Mesendoderm (in vitro differentiated cells): Measurements from ENCODE around the gene ARAP1.

Source experiments
- DNase-seq: peaks from one replicate; pipeline ENCODE4 v3.0.0; 2013
- H2AK5ac ChIP-seq: 2 replicates; pipeline ENCODE4 v1.6.1; 2013; ENCODE audit warnings: low read length, inconsistent platforms
- H2BK120ac ChIP-seq: 2 replicates; pipeline ENCODE4 v1.6.1; 2013; ENCODE audit warnings: low read depth, mild to moderate bottlenecking, low read length, moderate library complexity, mixed read lengths
- H2BK15ac ChIP-seq: replicated peaks from 2 replicates; pipeline ENCODE4 v1.6.1; 2013; ENCODE audit warnings: low read depth, mild to moderate bottlenecking, moderate library complexity
- H2BK5ac ChIP-seq: 2 replicates; pipeline ENCODE4 v1.6.1; 2013; ENCODE audit warnings: low read length, inconsistent platforms
- H3K18ac ChIP-seq: 2 replicates; pipeline ENCODE4 v1.6.1; 2013; ENCODE audit warnings: mild to moderate bottlenecking, low read length, mixed read lengths
- H3K23ac ChIP-seq: one replicate; pipeline ENCODE4 v1.6.1; 2013; ENCODE audit warnings: low read length
- H3K27ac ChIP-seq: 2 replicates; pipeline ENCODE4 v1.5.1; 2013; ENCODE audit warnings: low read depth, mild to moderate bottlenecking, inconsistent platforms, low read length, moderate library complexity
- H3K27me3 ChIP-seq: 2 replicates; pipeline ENCODE4 v1.6.1; 2013; ENCODE audit warnings: low read length, control low read depth, mild to moderate bottlenecking, inconsistent platforms; ENCODE audit not compliant: insufficient read depth, poor library complexity
- H3K36me3 ChIP-seq: 2 replicates; pipeline ENCODE4 v1.6.1; 2013; ENCODE audit warnings: low read length, inconsistent platforms; ENCODE audit not compliant: control insufficient read depth, insufficient read depth
- H3K4ac ChIP-seq: one replicate; pipeline ENCODE4 v1.6.1; 2013; ENCODE audit warnings: low read depth, mild to moderate bottlenecking, low read length, moderate library complexity
- H3K4me1 ChIP-seq: 2 replicates; pipeline ENCODE4 v1.6.1; 2013; ENCODE audit warnings: low read depth, low read length, inconsistent platforms; ENCODE audit not compliant: control insufficient read depth
- H3K4me2 ChIP-seq: 2 replicates; pipeline ENCODE4 v1.6.1; 2013; ENCODE audit warnings: low read length
- H3K4me3 ChIP-seq: 2 replicates; pipeline ENCODE4 v1.5.1; 2013; ENCODE audit warnings: mild to moderate bottlenecking, low read length
- H3K56ac ChIP-seq: one replicate; pipeline ENCODE4 v1.6.1; 2013; ENCODE audit warnings: low read length
- H3K79me1 ChIP-seq: 2 replicates; pipeline ENCODE4 v1.6.1; 2013; ENCODE audit warnings: low read length, inconsistent platforms
- H3K79me2 ChIP-seq: 2 replicates; pipeline ENCODE4 v1.6.1; 2013; ENCODE audit warnings: mild to moderate bottlenecking, low read length; ENCODE audit not compliant: control insufficient read depth, insufficient read depth
- H3K9ac ChIP-seq: 2 replicates; pipeline ENCODE4 v1.6.1; 2013; ENCODE audit warnings: low read length, inconsistent platforms
- H4K5ac ChIP-seq: one replicate; pipeline ENCODE4 v1.6.1; 2013; ENCODE audit warnings: low read length
- H4K8ac ChIP-seq: one replicate; pipeline ENCODE4 v1.6.1; 2013; ENCODE audit warnings: low read depth, mild to moderate bottlenecking, control low read depth, low read length, moderate library complexity
- WGBS: extraction: QIAGEN DNeasy Blood & Tissue Kit; methylation state at CpG from one replicate; pipeline ENCODE4 v1.1.7; 2013; ENCODE audit warnings: low lambda C conversion rate, missing lambda C conversion rate; ENCODE audit not compliant: insufficient coverage; ENCODE audit errors: extremely low coverage; 5-methylcytosine and 5-hydroxymethylcytosine counted together

The ARAP1 gene

DNA sequence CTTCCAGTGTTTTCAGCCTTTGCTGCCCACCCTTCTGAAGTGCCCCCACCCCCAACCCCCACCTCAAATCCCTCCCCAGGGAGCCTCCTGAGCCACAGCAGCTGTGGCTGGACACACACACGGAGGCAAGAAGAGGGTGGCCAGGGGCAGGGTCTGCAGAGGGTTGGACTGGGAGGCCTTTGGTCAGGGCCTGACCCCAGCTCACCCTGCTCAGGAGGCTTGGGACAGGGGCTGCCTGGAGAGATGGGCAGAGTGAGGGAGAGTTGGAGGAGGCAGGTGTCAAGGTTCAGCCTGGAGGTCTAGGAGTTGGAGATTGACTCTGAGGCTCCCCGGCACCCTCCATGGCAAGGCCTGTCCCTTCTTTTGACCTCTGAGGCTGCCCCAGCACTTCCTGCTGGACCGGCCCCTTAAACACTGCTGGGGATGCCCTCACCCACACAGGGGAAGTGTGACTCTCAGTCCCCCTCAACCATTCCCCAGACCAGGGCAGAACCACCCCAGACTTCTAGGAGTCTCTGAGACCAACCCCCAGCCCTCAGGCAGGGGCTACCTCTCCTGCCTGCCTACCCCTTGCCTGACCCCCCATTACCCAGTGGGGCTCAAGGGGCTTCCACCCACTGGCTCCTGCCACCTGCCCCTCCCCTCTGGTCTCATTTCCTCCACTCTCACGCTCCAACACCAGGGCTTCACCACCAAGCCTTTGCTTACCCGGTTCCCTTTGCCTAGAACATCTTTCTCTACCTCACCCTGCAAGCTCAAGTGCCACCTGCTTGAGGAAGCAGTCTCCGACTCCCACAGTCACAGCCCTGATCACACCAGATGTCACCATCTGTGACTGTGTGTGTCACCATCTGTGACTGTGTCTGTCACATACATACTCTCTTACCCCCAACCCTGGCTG lies 8.6 kb downstream of the ARAP1 start:
- peaks cover 65% of the 10 kb centered on the region for H3K79me2 ChIP-seq
- WGBS = no CpG with 5 or more reads among the region's 6 CpGs
- no peak overlapping the region for H3K18ac ChIP-seq
- H3K56ac ChIP-seq = no peak overlapping the region
- H3K4me2 ChIP-seq = no peak overlapping the region
- no peak overlapping the region for H3K9ac ChIP-seq
- H3K79me1 ChIP-seq = peaks cover 50% of the 10 kb centered on the region
- no peaks in the 10 kb centered on the region for H3K27me3 ChIP-seq
- H3K4ac ChIP-seq = no peak overlapping the region
- no peak overlapping the region for H2BK15ac ChIP-seq
- H3K36me3 ChIP-seq = no peaks in the 10 kb centered on the region
- H3K4me1 ChIP-seq = peaks cover 33% of the 10 kb centered on the region
- no peak overlapping the region for H3K23ac ChIP-seq
- no peak overlapping the region for H4K8ac ChIP-seq
- no peak overlapping the region for H2BK120ac ChIP-seq
- peak overlapping the region; percentile 75 for H2AK5ac ChIP-seq
- no peak overlapping the region for H4K5ac ChIP-seq
- no peak for DNase-seq
- H3K4me3 ChIP-seq = no peak overlapping the region
- no peak overlapping the region for H3K27ac ChIP-seq
- H2BK5ac ChIP-seq = no peak overlapping the region

DNA sequence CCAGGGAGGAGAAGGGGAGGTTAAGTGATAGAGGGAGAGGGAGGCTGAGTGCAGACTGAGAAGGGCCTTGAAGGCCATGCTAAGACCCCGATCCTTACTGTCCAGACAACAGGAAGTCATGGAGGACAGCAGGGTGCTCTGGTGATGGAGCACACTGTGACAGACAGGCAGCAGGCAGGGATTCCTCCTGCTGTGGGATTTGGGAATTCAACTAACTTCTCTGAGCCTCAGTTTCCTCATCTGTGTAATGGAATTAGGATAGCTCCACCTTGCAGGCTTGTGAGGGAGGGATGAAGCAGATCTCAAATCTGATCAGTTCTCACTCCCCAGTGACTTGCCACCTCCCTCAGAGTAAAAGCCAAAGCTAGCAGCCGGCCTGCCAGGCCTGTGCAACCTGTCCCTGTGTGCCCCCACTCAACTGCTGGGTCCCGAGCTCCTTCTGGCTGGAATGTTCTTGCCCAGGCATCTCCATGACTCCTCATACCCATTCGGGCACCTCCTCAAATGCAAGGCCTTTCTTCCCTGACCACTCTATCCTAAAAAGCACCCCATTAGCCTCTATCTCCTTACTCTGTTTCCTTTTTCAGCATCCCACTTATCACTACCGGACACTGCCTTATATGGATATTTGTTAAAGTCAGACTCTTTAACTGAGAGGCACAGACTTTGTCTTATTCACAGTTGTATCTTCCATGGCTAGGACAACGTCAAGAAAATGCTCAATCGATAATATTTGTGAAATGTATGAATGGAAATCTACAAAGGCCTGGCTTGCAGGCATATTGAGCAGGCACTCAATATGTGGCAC lies 9.5 kb downstream of the ARAP1 start:
- WGBS = no CpG with 5 or more reads among the region's 7 CpGs

DNA sequence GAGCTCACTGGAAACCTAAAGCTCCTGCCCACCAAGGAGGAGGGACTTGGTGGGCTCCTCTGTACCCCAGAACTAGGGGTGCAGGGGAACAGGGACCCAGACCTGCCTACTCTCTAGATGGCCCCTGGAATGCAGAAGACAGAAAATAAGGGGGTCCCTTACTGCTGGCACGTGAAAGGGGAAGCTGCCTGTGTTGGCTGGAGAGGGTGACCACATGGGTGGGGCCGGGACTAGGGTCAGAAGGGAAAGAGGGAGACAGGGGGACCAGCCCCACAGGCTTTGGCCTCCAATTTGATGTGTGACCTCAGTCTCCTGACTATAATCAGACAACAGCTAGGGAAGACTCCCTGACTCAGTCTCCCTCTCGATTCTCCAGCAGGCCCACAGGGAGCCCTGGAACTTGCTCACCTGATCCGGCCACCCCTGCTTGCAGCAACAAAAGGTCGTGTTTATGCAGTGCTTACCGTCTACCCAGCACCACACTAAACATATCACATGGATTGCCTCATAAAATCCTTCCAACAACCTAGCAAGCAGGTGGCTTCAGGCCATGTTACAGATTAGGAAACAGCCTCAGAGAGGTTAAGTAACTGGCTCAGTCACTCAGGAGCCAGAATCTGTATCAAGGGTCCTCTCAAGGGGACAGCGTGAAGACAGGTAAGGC lies 10.2 kb downstream of the ARAP1 start:
- no CpG with 5 or more reads among the region's 7 CpGs for WGBS
- no peaks in the 10 kb centered on the region for H3K36me3 ChIP-seq
- peak overlapping the region; percentile 85 for H2BK5ac ChIP-seq
- no peak overlapping the region for H4K8ac ChIP-seq
- no peak overlapping the region for H3K4ac ChIP-seq
- H3K4me2 ChIP-seq = no peak overlapping the region
- H3K4me3 ChIP-seq = no peak overlapping the region
- peaks cover 32% of the 10 kb centered on the region for H3K4me1 ChIP-seq
- H3K27ac ChIP-seq = peak overlapping the region; percentile 53
- no peaks in the 10 kb centered on the region for H3K27me3 ChIP-seq
- peak overlapping the region; percentile 24 for H3K18ac ChIP-seq
- peaks cover 63% of the 10 kb centered on the region for H3K79me2 ChIP-seq
- peak overlapping the region; percentile 59 for H2AK5ac ChIP-seq
- H4K5ac ChIP-seq = no peak overlapping the region
- H3K79me1 ChIP-seq = peaks cover 43% of the 10 kb centered on the region
- H2BK120ac ChIP-seq = peak overlapping the region; percentile 21
- DNase-seq = no peak
- H3K56ac ChIP-seq = peak overlapping the region; percentile 79
- H2BK15ac ChIP-seq = no peak overlapping the region
- peak overlapping the region; percentile 45 for H3K9ac ChIP-seq
- H3K23ac ChIP-seq = peak overlapping the region; percentile 20

More for the DNA sequence above, 9.5 kb downstream of the ARAP1 start:
- H3K9ac ChIP-seq = no peak overlapping the region
- H3K56ac ChIP-seq = peak overlapping the region; percentile 50
- H2BK15ac ChIP-seq = no peak overlapping the region
- peaks cover 46% of the 10 kb centered on the region for H3K79me1 ChIP-seq
- H3K27ac ChIP-seq = peak overlapping the region; percentile 53
- peak overlapping the region; percentile 85 for H2BK5ac ChIP-seq
- no peak overlapping the region for H4K5ac ChIP-seq
- H3K36me3 ChIP-seq = no peaks in the 10 kb centered on the region
- no peaks in the 10 kb centered on the region for H3K27me3 ChIP-seq
- no peak overlapping the region for H3K4me2 ChIP-seq
- H3K4ac ChIP-seq = no peak overlapping the region
- H3K18ac ChIP-seq = no peak overlapping the region
- DNase-seq = no peak
- peaks cover 64% of the 10 kb centered on the region for H3K79me2 ChIP-seq
- no peak overlapping the region for H2BK120ac ChIP-seq
- no peak overlapping the region for H4K8ac ChIP-seq
- no peak overlapping the region for H3K4me3 ChIP-seq
- H2AK5ac ChIP-seq = peak overlapping the region; percentile 59
- peaks cover 33% of the 10 kb centered on the region for H3K4me1 ChIP-seq
- no peak overlapping the region for H3K23ac ChIP-seq

DNA sequence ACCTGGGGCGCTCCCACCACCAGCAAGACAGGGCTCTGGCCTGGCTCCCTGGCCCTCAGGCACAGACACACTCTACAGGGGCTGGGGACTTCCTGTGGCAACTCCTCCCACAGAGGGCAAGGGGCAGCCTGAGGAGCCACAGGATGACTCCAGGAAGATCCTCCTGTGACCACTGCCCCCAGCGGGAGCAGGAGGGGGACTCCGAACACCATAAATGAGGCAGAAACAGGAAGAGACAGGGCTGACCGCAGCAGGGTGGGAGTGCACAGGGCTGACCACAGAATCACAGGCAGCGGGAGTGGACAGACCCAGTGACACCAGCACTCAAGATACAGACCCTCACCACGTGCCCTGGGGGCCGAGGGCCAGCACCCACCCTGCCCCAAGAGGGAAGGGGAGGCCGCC lies 10.8 kb downstream of the ARAP1 start:
- Histone ChIP-seq H3K4me3 (no peak overlapping the region), H3K79me1 (peaks cover 45% of the 10 kb centered on the region), H4K8ac (no peak overlapping the region), H3K36me3 (no peaks in the 10 kb centered on the region), H3K27ac (peak overlapping the region; percentile 53), H3K23ac (peak overlapping the region; percentile 20), H3K9ac (peak overlapping the region; percentile 45), H3K56ac (peak overlapping the region; percentile 79), H3K18ac (peak overlapping the region; percentile 43), H4K5ac (no peak overlapping the region), H3K4me2 (no peak overlapping the region), H2BK5ac (peak overlapping the region; percentile 85), H3K4ac (peak overlapping the region; percentile 50), H2BK15ac (no peak overlapping the region), H2BK120ac (peak overlapping the region; percentile 21), H3K27me3 (no peaks in the 10 kb centered on the region), H2AK5ac (no peak overlapping the region), H3K79me2 (peaks cover 64% of the 10 kb centered on the region), H3K4me1 (peaks cover 37% of the 10 kb centered on the region)
- WGBS = no CpG with 5 or more reads among the region's 8 CpGs
- peak; percentile 96 for DNase-seq

DNA sequence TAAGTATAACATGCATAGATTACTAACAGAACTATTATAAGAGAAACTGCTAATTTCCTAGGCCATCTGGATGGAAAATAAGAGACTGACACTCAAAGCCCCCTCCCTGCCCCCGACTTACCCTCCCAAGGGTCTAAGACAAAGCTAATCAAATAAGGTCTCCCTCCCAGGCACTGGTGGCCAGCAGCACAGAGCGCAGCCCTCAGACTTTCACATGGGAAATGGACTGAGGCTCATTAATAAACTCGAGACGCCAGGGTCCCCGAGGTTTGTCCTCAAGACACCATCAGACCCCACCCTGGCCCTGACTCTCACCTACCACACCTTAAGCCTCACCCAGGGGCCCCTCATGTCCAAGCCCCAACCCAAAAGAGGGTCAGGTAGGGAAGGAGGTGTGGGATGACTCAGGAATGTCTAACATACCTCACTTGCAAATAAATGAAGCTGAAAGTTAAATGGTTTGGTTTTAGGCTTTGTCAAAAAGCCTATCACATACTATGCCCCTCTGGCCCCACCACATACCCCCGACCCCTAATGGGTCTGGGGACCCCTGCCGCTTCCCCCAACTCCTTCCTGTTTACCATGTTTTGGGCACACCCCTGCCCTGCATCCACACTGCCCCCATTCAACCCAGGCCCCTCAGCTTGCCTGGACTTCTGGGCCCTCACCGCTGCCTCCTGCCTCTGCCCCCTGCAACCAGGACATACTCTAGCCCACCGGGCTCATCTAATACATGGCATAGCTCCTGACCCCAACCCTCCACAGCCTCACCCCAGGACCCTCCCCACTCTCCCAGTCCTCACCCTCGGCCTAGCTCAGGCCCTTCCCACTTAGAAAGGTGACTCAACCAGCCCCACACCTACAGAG lies 11.4 kb downstream of the ARAP1 start:
- H3K27me3 ChIP-seq = no peaks in the 10 kb centered on the region
- H3K79me2 ChIP-seq = peaks cover 60% of the 10 kb centered on the region
- H3K4ac ChIP-seq = peak overlapping the region; percentile 50
- no peaks in the 10 kb centered on the region for H3K36me3 ChIP-seq
- H3K56ac ChIP-seq = peak overlapping the region; percentile 79
- no peak overlapping the region for H3K4me2 ChIP-seq
- H2BK15ac ChIP-seq = no peak overlapping the region
- peaks cover 41% of the 10 kb centered on the region for H3K79me1 ChIP-seq
- H2BK5ac ChIP-seq = peak overlapping the region; percentile 84
- peak overlapping the region; percentile 43 for H3K18ac ChIP-seq
- no peak overlapping the region for H4K8ac ChIP-seq
- H4K5ac ChIP-seq = no peak overlapping the region
- H3K4me3 ChIP-seq = no peak overlapping the region
- peak overlapping the region; percentile 23 for H3K9ac ChIP-seq
- H3K27ac ChIP-seq = peak overlapping the region; percentile 53
- peak overlapping the region; percentile 66 for H2AK5ac ChIP-seq
- no peak overlapping the region for H3K23ac ChIP-seq
- peaks cover 41% of the 10 kb centered on the region for H3K4me1 ChIP-seq
- DNase-seq = peak; percentile 71
- H2BK120ac ChIP-seq = peak overlapping the region; percentile 16
- no CpG with 5 or more reads among the region's 10 CpGs for WGBS
